ENCODE measurements around the gene GRK3.
A peak's percentile ranks its signal among the peaks of the same experiment; 100 is the strongest.

The GRK3 gene

DNA sequence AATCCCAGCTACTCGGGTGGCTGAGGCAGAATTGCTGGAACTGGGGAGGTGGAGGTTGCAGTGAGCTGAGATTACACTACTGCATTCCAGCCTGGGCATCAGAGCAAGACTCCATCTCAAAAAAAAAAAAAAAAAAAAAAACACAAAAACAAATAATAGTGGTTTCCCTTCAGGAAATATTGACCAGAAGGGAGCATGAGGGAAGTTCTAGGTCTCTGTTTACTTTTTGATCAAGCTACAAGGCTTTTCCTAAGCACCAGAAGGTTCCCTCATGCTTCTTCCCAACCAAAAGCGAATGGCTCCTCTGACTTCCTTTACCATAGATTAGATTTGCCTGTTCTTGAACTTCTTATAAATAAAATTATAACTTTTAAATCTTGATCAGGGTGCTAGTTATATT, 195.8 kb downstream of the GRK3 start:
- DNase-seq (ENCODE audit: low spot score) = no peak

- no peak for DNase-seq (ENCODE audit: low spot score)
These were observed 196.5 kb downstream of the GRK3 start for GRCh38 chr22:25760848-25761595.

DNA sequence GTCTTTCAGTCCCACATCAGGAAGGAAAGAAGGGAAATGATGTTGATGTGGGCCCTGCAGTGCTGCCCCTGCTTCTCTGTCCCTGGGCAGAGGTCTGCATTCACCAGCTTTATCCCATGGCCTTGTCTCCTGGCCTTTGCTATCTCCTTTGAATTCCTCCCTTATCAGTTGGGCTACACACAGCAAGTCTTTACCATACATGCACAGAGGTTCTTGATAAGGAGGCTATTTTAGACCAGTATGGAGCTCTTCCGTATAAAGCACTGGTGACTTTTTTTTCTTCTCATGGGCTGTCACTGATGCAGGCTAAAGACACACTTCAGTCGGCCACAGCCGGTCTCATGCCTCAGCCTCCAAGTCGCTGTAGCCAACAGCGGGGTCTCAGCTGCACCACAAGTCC, 197.7 kb downstream of the GRK3 start:
- no peak for DNase-seq (ENCODE audit: low spot score)

- DNase-seq (ENCODE audit: low spot score) = no peak
These were observed 198.8 kb downstream of the GRK3 start for GRCh38 chr22:25763239-25763777.

- DNase-seq (ENCODE audit: low spot score) = no peak
These were observed 200.0 kb downstream of the GRK3 start for GRCh38 chr22:25764270-25765015.

GRCh38 chr22:25765016-25765367, 200.5 kb downstream of the GRK3 start:
- DNase-seq (ENCODE audit: low spot score) = no peak

- no peak for DNase-seq (ENCODE audit: low spot score)
These were observed 201.3 kb downstream of the GRK3 start for GRCh38 chr22:25765801-25766200.

- no peak for DNase-seq (ENCODE audit: low spot score)
These were observed 201.9 kb downstream of the GRK3 start for GRCh38 chr22:25766418-25766817.

GRCh38 chr22:25770333-25770732, 205.9 kb downstream of the GRK3 start:
- DNase-seq (ENCODE audit: low spot score) = no peak

DNA sequence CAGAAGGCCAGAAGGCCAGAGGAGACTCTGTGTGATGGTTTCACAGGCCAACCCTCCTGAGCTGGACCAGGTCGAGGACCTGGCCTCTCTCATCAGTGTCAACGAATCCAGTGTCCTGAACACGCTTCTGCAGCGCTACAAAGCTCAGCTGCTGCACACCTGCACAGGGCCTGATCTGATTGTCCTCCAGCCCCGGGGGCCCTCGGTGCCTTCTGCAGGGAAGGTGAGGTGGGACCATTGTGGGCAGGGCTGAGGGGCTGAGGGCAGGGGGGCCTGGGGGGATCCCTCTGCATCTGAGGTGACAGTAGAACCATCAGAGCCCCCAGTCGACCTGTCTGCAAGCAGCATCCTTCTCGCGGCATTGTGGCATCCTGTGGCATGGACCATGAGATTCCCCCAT, 207.8 kb downstream of the GRK3 start:
- no peak for DNase-seq (ENCODE audit: low spot score)

GRCh38 chr22:25774575-25775026, 210.1 kb downstream of the GRK3 start:
- no peak for DNase-seq (ENCODE audit: low spot score)

DNA sequence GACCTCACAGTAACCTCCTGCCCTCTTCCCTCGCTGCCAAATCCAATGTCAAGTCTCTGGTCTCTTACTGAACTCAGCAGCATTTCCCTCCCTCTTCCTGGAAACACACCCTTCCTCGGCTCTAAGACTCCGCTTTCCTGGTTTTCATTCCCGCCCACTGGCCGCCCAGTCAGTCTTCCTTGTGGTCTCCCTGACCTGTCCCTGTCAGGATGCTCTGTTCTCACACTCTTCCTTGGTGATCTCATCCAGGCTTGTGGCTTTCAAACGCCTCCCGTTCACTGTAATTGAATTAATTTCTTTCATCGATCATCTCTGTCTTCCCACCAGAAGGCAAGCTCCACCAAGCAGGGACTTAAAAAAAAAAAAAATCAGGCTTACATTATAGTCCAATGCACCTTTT, 211.1 kb downstream of the GRK3 start:
- DNase-seq (ENCODE audit: low spot score) = no peak

DNA sequence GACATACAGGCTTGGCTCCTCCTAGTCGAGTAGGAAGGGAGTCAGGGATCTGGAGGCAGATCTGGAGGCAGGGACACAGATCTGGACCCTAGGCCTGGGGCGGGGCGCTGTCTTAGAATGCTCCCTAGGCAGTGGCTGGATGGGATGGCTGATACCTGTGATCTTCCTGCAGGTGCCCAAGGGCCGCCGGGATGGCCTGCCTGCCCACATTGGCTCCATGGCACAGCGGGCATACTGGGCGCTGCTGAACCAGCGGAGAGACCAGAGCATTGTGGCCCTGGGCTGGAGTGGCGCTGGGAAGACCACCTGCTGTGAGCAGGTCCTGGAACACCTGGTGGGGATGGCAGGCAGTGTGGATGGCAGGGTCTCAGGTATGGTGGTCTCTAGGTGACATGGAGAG, 212.9 kb downstream of the GRK3 start:
- DNase-seq (ENCODE audit: low spot score) = no peak

DNA sequence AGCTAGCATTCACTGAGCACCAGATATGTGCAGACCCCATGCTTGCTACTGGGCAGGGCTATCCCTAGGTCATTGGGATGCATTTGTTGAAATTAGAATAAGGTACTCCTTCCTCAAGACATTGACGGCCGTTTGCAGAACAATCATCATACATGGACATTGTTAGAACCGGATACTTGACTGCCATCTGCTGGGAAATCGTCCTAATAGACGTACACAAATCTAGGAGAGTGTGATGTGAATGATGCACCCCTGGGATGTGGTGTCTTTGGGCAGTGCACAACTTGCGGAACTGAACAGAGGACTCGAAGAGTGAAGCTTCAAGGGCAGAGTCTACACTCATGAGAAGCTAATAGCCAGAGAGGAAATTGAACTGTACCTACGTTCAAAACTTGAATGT, 213.4 kb downstream of the GRK3 start:
- DNase-seq (ENCODE audit: low spot score) = peak; percentile 7
